ENCODE data around the gene TNFAIP6. TPM values are rescaled to one million over a fixed set of nuclear protein-coding genes. Genes with fewer than 3 reads are reported as not detected.

The TNFAIP6 gene
- total RNA-seq, 1 donor from 2014 or later, result not detected

GRCh38 chr2:151344906-151345305 is 12.5 kb upstream of the TNFAIP6 start:
- Mint-ChIP-seq H3K36me3 (ENCODE audit: low read depth) (no peaks in the 10 kb centered on the region), H3K4me1 (no peaks in the 10 kb centered on the region), H3K9me3 (peaks cover 6% of the 10 kb centered on the region), H3K4me3 (no peak overlapping the region), H3K27me3 (peaks cover 2% of the 10 kb centered on the region), H3K27ac (no peak overlapping the region)
- intact Hi-C loops (cut with micrococcal nuclease), result no loop called here
- DNase-seq, result no peak

GRCh38 chr2:151347294-151347693 is 10.1 kb upstream of the TNFAIP6 start:
- peaks cover 2% of the 10 kb centered on the region for H3K27me3 Mint-ChIP-seq
- H3K36me3 Mint-ChIP-seq (ENCODE audit: low read depth), result no peaks in the 10 kb centered on the region
- no peak overlapping the region for H3K27ac Mint-ChIP-seq
- intact Hi-C loops (cut with micrococcal nuclease), result no loop called here
- no peaks in the 10 kb centered on the region for H3K9me3 Mint-ChIP-seq
- DNase-seq, result no peak
- H3K4me3 Mint-ChIP-seq, result no peak overlapping the region
- no peaks in the 10 kb centered on the region for H3K4me1 Mint-ChIP-seq

- no peak for DNase-seq
- Mint-ChIP-seq H3K27ac (no peak overlapping the region), H3K27me3 (peaks cover 2% of the 10 kb centered on the region), H3K4me1 (no peaks in the 10 kb centered on the region), H3K36me3 (ENCODE audit: low read depth) (no peaks in the 10 kb centered on the region), H3K9me3 (no peaks in the 10 kb centered on the region), H3K4me3 (no peak overlapping the region)
- intact Hi-C loops (cut with micrococcal nuclease), result no loop called here
Observed at GRCh38 chr2:151347906-151348305, 9.5 kb upstream of the TNFAIP6 start.

GRCh38 chr2:151350579-151351195 is 6.7 kb upstream of the TNFAIP6 start:
- H3K4me1 Mint-ChIP-seq, result no peaks in the 10 kb centered on the region
- H3K36me3 Mint-ChIP-seq (ENCODE audit: low read depth), result no peaks in the 10 kb centered on the region
- DNase-seq, result no peak
- intact Hi-C loops (cut with micrococcal nuclease), result no loop called here
- H3K27me3 Mint-ChIP-seq, result peaks cover 2% of the 10 kb centered on the region
- no peak overlapping the region for H3K27ac Mint-ChIP-seq
- H3K9me3 Mint-ChIP-seq, result no peaks in the 10 kb centered on the region
- H3K4me3 Mint-ChIP-seq, result no peak overlapping the region

GRCh38 chr2:151353995-151354394 is 3.4 kb upstream of the TNFAIP6 start:
- Mint-ChIP-seq H3K9me3 (no peaks in the 10 kb centered on the region), H3K4me1 (no peaks in the 10 kb centered on the region), H3K27me3 (peaks cover 18% of the 10 kb centered on the region), H3K4me3 (no peak overlapping the region), H3K27ac (no peak overlapping the region), H3K36me3 (ENCODE audit: low read depth) (no peaks in the 10 kb centered on the region)
- intact Hi-C loops (cut with micrococcal nuclease), result no loop called here
- no peak for DNase-seq

GRCh38 chr2:151354807-151355206 is 2.6 kb upstream of the TNFAIP6 start:
- H3K27me3 Mint-ChIP-seq, result peaks cover 18% of the 10 kb centered on the region
- no peak for DNase-seq
- intact Hi-C loops (cut with micrococcal nuclease), result no loop called here
- no peaks in the 10 kb centered on the region for H3K4me1 Mint-ChIP-seq
- no peaks in the 10 kb centered on the region for H3K9me3 Mint-ChIP-seq
- no peak overlapping the region for H3K27ac Mint-ChIP-seq
- no peak overlapping the region for H3K4me3 Mint-ChIP-seq
- no peaks in the 10 kb centered on the region for H3K36me3 Mint-ChIP-seq (ENCODE audit: low read depth)

GRCh38 chr2:151358166-151358970 is 976 bp downstream of the TNFAIP6 start:
- Mint-ChIP-seq H3K36me3 (ENCODE audit: low read depth) (no peaks in the 10 kb centered on the region), H3K27me3 (peaks cover 18% of the 10 kb centered on the region), H3K9me3 (no peaks in the 10 kb centered on the region), H3K27ac (no peak overlapping the region), H3K4me3 (no peak overlapping the region), H3K4me1 (no peaks in the 10 kb centered on the region)
- intact Hi-C loops (cut with micrococcal nuclease), result no loop called here
- DNase-seq, result no peak

- no peaks in the 10 kb centered on the region for H3K9me3 Mint-ChIP-seq
- H3K4me1 Mint-ChIP-seq, result no peaks in the 10 kb centered on the region
- H3K27me3 Mint-ChIP-seq, result peaks cover 20% of the 10 kb centered on the region
- H3K4me3 Mint-ChIP-seq, result no peak overlapping the region
- no peak for DNase-seq
- intact Hi-C loops (cut with micrococcal nuclease), result no loop called here
- H3K27ac Mint-ChIP-seq, result no peak overlapping the region
- H3K36me3 Mint-ChIP-seq (ENCODE audit: low read depth), result no peaks in the 10 kb centered on the region
Observed at GRCh38 chr2:151359768-151360461, 2.5 kb downstream of the TNFAIP6 start.

GRCh38 chr2:151361674-151362370 is 4.4 kb downstream of the TNFAIP6 start:
- peaks cover 16% of the 10 kb centered on the region for H3K27me3 Mint-ChIP-seq
- DNase-seq, result no peak
- H3K9me3 Mint-ChIP-seq, result no peaks in the 10 kb centered on the region
- no peak overlapping the region for H3K4me3 Mint-ChIP-seq
- H3K4me1 Mint-ChIP-seq, result no peaks in the 10 kb centered on the region
- no peak overlapping the region for H3K27ac Mint-ChIP-seq
- no peaks in the 10 kb centered on the region for H3K36me3 Mint-ChIP-seq (ENCODE audit: low read depth)
- intact Hi-C loops (cut with micrococcal nuclease), result no loop called here

- Mint-ChIP-seq H3K9me3 (no peaks in the 10 kb centered on the region), H3K27me3 (peaks cover 9% of the 10 kb centered on the region), H3K27ac (no peak overlapping the region), H3K4me1 (no peaks in the 10 kb centered on the region), H3K4me3 (no peak overlapping the region), H3K36me3 (ENCODE audit: low read depth) (no peaks in the 10 kb centered on the region)
- intact Hi-C loops (cut with micrococcal nuclease), result no loop called here
- no peak for DNase-seq
Observed at GRCh38 chr2:151363709-151364108, 6.3 kb downstream of the TNFAIP6 start.

- Mint-ChIP-seq H3K27ac (no peak overlapping the region), H3K4me1 (no peaks in the 10 kb centered on the region), H3K36me3 (ENCODE audit: low read depth) (no peaks in the 10 kb centered on the region), H3K9me3 (no peaks in the 10 kb centered on the region), H3K27me3 (peaks cover 8% of the 10 kb centered on the region), H3K4me3 (no peak overlapping the region)
- DNase-seq, result no peak
- intact Hi-C loops (cut with micrococcal nuclease), result no loop called here
Observed at GRCh38 chr2:151367571-151367970, 10.2 kb downstream of the TNFAIP6 start.

GRCh38 chr2:151374436-151374835 is 17.0 kb downstream of the TNFAIP6 start:
- H3K4me3 Mint-ChIP-seq, result no peak overlapping the region
- no peaks in the 10 kb centered on the region for H3K36me3 Mint-ChIP-seq (ENCODE audit: low read depth)
- H3K27ac Mint-ChIP-seq, result no peak overlapping the region
- no peaks in the 10 kb centered on the region for H3K9me3 Mint-ChIP-seq
- peaks cover 4% of the 10 kb centered on the region for H3K4me1 Mint-ChIP-seq
- peaks cover 2% of the 10 kb centered on the region for H3K27me3 Mint-ChIP-seq
- DNase-seq, result peak; percentile 14
- intact Hi-C loops (cut with micrococcal nuclease), result no loop called here

- Mint-ChIP-seq H3K4me1 (peaks cover 3% of the 10 kb centered on the region), H3K36me3 (ENCODE audit: low read depth) (no peaks in the 10 kb centered on the region), H3K4me3 (no peak overlapping the region), H3K27me3 (peaks cover 5% of the 10 kb centered on the region), H3K9me3 (no peaks in the 10 kb centered on the region), H3K27ac (no peak overlapping the region)
- intact Hi-C loops (cut with micrococcal nuclease), result no loop called here
- no peak for DNase-seq
Observed at GRCh38 chr2:151379169-151379568, 21.8 kb downstream of the TNFAIP6 start.

All from activated CD4-positive, alpha-beta T cell treated with anti-CD3 and anti-CD28 coated beads, Interleukin-2, amount 10 ng/mL, durations not matched to agents 24 days and 14 days (primary cell).